Measurements from ENCODE around the gene CPAMD8.
"Not testable (repeated sequence)": the region's sequence is repeated elsewhere in the genome, so short reads cannot be mapped to it uniquely, and the experiment has no call there.

Gene CPAMD8

DNA sequence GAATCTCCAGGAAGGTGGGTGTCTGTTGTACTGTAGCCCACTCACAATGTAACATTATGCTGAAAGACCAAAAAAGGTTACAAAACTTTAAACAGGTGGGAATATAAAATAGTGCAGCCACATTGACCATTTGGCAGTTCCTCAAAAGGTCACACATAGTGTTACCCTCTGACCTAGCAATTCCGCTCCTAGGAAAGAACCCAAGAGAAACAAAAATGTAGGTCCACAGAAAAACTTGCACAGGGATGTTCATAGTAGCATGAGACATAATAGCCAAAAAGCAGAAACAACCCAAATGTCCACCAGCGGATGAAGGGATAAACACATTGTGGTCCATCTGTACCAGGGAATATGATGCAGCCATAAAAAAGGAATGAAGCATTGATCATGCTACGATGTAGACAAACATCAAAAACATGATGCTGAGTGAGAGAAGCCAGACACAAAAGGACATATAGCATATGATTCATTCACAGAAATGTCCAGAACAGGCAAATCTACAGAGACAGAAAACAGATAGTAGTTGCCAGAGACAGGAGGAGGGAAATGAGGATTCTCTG, 27.9 kb downstream of the CPAMD8 start:
- Mint-ChIP-seq H3K27ac (no peak overlapping the region), H3K9me3 (peaks cover 7% of the 10 kb centered on the region), H3K4me3 (no peak overlapping the region), H3K27me3 (no peaks in the 10 kb centered on the region), H3K4me1 (peaks cover 17% of the 10 kb centered on the region), H3K36me3 (ENCODE audit: low read depth) (no peaks in the 10 kb centered on the region)
- no peak for ATAC-seq
- no peak for DNase-seq

DNA sequence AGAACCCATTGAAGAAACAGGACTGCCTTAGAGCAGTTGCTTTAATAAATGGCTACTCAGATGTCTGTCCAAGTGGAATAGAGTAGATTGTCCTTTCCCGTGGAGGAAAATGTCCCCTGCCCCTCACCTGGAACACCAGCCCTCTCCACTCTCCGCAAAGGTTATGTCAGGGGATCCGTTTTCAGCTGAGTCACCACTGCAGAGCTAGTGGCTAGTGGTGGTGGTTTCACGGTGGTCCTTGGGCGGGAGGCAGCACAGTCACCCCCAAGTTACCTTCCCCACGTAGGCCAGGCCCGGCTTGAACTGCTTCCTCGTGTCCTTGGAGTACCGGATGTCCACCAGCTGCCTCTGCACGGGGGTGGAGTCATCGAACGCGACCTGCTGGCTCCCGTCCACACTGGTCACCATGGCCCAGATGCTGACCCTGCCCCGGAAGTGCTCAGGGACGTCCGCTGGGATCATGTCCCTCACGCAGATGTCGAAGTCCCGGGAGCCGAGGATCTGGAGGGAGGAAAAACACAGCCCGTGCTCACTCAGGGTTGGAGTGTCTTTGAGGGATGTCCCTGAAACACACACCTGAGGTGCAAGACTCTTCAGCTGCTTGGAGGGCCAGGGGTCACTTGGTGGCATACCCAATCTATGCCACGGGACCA, 29.6 kb downstream of the CPAMD8 start:
- not testable (repeated sequence) for DNase-seq; ATAC-seq; H3K27me3 Mint-ChIP-seq; H3K9me3 Mint-ChIP-seq; H3K36me3 Mint-ChIP-seq (ENCODE audit: low read depth); H3K27ac Mint-ChIP-seq; H3K4me3 Mint-ChIP-seq
- H3K4me1 Mint-ChIP-seq: peaks cover 11% of the 10 kb centered on the region

DNA sequence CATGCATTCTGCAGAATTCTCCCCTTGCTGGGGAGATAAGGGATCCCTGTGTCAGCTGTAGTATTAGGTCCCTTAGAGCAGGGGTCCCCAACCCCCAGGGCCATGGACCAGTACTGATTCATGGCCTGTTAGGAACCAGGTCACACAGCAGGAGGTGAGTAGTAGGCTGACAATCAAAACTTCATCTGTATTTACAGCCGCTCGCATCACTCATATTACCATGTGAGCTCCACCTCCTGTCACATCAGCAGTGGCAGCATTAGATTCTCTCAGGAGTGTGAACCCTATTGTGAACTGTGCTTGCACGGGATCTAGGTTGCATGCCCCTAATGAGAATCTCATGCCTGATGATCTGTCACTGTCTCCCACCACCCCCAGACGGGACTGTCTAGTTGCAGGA, 37.9 kb downstream of the CPAMD8 start:
- peaks cover 6% of the 10 kb centered on the region for H3K36me3 Mint-ChIP-seq (ENCODE audit: low read depth)
- no peak overlapping the region for H3K4me3 Mint-ChIP-seq
- H3K27me3 Mint-ChIP-seq: no peaks in the 10 kb centered on the region
- ATAC-seq: no peak
- peaks cover 9% of the 10 kb centered on the region for H3K9me3 Mint-ChIP-seq
- H3K27ac Mint-ChIP-seq: no peak overlapping the region
- no peak for DNase-seq
- H3K4me1 Mint-ChIP-seq: no peaks in the 10 kb centered on the region

DNA sequence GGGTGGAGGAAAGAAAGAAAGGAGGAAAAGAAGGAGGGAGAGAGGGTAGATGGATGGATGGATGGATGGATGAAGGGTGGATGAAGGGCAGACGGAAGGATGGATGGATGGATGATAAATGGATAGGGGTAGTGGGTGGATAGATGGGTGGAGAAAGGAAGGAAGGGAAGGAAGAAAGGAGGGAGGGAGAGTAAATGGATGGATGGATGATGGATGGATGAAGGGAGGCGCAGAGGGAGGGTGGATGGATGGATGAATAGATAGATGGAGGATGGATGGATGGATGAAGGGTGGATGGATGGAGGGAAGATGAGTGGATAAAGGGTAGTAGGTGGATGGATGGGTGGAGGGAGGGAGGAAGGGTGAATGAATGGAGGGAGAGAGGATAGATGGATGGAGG, 41.2 kb downstream of the CPAMD8 start:
- Mint-ChIP-seq H3K9me3 (peaks cover 10% of the 10 kb centered on the region), H3K27me3 (no peaks in the 10 kb centered on the region), H3K4me1 (no peaks in the 10 kb centered on the region), H3K27ac (no peak overlapping the region), H3K4me3 (no peak overlapping the region), H3K36me3 (ENCODE audit: low read depth) (peaks cover 8% of the 10 kb centered on the region)
- ATAC-seq (no peak), DNase-seq (no peak)

DNA sequence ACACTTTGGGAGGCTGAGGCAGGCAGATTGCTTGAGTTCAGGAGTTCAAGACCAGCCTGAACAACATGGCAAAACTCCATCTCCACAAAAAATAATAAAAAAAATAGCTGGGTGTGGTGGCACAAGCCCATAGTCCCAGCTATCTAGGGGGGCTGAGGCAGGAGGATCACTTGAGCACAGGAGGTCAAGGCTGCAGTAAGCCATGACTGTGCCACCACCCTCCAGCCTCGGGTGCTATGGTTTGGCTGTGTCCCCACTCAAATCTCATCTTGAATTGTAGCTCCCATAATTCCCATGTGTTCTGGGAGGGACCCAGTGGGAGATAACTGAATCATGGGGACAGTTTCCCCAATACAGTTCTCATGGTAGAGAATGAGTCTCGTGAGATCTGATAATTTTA, 44.0 kb downstream of the CPAMD8 start:
- DNase-seq; H3K4me1 Mint-ChIP-seq; H3K27ac Mint-ChIP-seq; ATAC-seq; H3K4me3 Mint-ChIP-seq; H3K36me3 Mint-ChIP-seq (ENCODE audit: low read depth); H3K27me3 Mint-ChIP-seq: not testable (repeated sequence)
- peaks cover 20% of the 10 kb centered on the region for H3K9me3 Mint-ChIP-seq

DNA sequence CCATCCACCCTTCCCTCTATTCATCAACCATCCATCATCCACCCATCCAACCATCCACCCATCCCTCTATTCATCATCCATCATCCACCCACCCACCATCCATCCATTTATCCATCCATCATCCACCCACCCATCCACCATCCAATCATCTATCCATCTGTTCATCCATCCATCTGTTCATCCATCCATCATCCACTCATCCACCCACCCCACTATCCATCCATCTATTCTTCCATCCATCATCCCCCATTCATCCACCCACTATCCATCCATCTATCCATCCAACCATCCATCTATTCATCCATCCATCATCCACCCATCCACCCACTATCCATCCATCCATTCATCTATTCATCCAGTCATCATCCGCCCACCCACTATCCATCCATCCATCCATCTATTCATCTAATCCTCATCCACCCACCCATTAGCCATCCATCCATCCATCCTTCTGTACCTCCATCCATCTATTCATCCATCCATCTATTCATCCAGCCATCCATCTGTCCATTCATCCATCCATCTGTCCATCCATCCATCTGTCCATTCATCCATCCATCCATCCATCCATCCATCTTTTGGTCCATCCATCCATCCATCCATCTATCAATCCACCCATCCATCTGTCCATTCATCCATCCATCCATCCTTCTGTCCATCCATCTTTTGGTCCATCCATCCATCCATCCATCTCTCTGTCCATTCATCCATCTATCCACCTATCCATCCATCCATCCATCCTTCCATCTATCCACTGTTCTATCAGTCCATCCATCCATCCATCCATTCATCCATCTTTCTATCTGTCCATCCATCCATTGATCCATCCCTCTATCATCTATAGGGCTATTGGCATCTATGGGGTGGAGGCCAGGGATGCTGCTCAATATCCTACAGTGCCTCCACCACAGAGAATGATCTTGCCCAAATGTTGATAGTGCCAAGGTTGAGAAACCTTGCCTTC, 47.5 kb downstream of the CPAMD8 start:
- DNase-seq (no peak), ATAC-seq (no peak)
- Mint-ChIP-seq H3K27me3 (no peaks in the 10 kb centered on the region), H3K4me1 (no peaks in the 10 kb centered on the region), H3K36me3 (ENCODE audit: low read depth) (peaks cover 5% of the 10 kb centered on the region), H3K27ac (peak overlapping the region; percentile 7), H3K9me3 (peaks cover 16% of the 10 kb centered on the region), H3K4me3 (no peak overlapping the region)

DNA sequence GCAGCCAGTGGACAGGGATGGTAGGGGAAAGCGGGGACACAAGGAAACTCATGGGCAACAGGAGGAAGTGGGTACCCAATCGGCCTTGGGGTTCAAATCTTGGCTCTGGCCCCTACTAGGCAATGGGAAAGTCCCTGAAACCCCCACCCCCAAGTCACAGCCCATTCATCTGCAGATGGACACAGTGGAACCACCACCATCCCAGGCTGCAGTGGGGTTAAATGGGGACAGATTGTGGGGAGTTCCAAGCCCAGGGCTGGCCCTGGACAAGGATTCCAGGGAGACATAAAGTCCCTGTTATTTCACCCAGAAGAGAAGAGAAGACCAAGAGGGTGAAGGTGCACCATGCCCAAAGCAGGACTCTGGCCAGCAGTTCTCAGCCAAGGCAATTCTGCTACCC, 48.5 kb downstream of the CPAMD8 start:
- Mint-ChIP-seq H3K27ac (no peak overlapping the region), H3K36me3 (ENCODE audit: low read depth) (no peaks in the 10 kb centered on the region), H3K27me3 (no peaks in the 10 kb centered on the region), H3K4me3 (no peak overlapping the region), H3K4me1 (no peaks in the 10 kb centered on the region), H3K9me3 (peaks cover 10% of the 10 kb centered on the region)
- ATAC-seq: no peak
- no peak for DNase-seq

DNA sequence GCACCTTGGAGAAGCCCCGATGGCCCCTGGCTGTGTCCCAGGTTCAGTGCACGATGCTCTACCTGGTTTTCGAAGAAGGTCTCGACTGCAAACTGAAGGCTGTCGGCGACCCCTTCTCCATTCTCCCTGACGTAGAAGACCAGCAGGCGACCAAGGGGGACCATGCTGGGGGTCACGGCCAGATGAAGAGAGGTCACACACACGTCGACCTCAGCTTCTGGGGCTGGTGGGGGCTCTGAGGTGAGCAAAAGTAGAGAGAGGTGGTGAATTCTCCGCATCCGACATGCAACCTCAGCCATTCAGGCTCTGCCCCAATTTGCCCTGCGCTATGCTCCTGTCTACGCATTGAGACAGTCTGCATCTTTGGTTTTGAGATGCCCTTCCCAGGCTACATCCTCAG, 49.3 kb downstream of the CPAMD8 start:
- Mint-ChIP-seq H3K27me3 (no peaks in the 10 kb centered on the region), H3K4me3 (no peak overlapping the region), H3K36me3 (ENCODE audit: low read depth) (no peaks in the 10 kb centered on the region), H3K9me3 (peaks cover 10% of the 10 kb centered on the region), H3K4me1 (no peaks in the 10 kb centered on the region), H3K27ac (no peak overlapping the region)
- ATAC-seq (no peak), DNase-seq (no peak)

DNA sequence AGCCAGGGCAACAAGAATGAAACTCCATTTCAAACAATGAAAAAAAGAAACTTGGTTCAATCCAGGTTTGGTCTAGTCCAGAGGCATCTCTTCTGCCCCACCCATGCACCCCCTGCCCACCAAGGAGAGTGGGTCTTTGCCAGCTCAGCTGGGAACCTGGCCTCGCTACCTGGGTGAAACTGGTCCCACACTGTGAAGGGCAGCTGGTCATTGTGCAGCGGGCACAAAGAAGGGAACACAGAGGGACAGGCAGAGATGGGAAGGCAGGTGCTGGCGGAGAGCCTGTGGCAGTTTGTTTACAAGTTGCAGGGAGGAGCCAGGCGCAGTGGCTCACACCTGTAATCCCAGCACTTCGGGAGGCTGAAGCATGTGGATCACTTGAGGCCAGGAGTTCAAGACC, 50.2 kb downstream of the CPAMD8 start:
- Mint-ChIP-seq H3K27ac (no peak overlapping the region), H3K36me3 (ENCODE audit: low read depth) (no peaks in the 10 kb centered on the region), H3K4me3 (no peak overlapping the region), H3K9me3 (peaks cover 10% of the 10 kb centered on the region), H3K27me3 (no peaks in the 10 kb centered on the region), H3K4me1 (no peaks in the 10 kb centered on the region)
- no peak for ATAC-seq
- no peak for DNase-seq

DNA sequence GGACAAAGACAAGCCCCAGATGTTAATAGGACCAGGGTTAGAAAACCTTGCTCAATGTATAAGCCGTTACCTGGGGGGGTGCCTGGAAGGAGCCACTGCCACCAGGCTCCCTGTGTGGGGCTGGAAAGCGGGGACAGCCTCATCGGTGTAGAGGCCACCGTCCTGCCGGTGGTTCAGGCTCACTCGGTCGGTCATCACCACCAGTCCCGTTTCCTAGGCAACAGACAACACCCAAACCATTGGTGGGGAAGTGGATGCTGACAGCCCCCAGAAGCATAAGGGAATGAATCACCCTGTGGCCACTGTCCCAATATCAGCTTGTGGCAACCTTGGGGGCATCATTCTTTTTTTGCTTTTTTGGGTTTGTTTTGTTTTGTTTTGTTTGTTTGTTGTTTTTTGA, 55.8 kb downstream of the CPAMD8 start:
- no peak overlapping the region for H3K27ac Mint-ChIP-seq
- peaks cover 9% of the 10 kb centered on the region for H3K9me3 Mint-ChIP-seq
- H3K27me3 Mint-ChIP-seq: no peaks in the 10 kb centered on the region
- no peak for ATAC-seq
- no peak for DNase-seq
- no peaks in the 10 kb centered on the region for H3K4me1 Mint-ChIP-seq
- H3K4me3 Mint-ChIP-seq: no peak overlapping the region
- peaks cover 2% of the 10 kb centered on the region for H3K36me3 Mint-ChIP-seq (ENCODE audit: low read depth)

DNA sequence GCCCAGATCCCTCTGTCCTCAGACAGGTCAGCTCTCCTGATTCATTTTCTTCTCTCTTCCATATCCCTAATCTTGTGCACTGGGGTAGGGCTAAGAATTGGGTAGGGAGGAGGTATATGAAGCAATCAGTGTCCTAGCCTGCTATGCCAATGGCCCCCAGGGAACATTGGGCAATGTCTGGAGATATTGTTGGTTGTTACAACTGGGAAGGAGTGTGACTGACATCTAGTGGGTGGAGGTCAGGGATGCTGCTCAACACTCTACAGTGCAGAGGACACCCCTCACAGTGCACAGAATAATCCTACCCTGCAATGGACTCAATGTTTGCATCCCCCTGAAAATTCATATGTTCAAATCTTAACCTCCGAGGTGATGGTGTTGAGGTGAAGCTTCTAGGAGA, 57.5 kb downstream of the CPAMD8 start:
- ATAC-seq: no peak

DNA sequence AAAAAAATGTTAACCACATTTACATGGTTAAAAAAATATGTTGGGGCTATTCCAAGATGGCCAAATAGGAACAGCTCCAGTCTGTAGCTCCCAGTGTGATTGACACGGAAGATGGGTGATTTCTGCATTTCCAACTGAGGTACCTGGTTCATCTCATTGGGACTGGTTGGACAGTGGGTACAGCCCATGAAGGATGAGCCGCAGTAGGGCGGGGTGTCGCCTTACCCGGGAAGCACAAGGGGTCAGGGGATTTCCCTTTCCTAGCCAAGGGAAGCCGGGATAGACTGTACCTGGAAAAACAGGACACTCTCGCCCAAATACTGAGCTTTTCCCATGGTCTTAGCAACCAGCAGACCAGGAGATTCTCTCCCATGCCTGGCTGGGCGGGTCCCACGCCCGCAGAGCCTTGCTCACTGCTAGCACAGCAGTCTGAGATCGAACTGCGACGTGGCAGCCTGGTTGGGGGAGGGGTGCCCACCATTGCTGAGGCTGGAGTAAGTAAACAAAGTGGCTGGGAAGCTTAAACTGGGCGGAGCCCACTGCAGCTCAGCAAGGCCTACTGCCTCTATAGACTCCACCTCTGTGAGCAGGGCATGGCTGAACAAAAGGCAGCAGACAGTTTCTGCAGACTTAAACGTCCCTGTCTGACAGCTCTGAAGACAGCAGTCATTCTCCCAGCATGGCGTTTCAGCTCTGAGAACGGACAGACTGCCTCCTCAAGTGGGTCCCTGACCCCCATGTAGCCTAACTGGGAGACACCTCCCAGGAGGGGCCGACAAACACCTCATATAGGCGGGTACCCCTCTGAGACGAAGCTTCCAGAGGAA, 65.4 kb downstream of the CPAMD8 start:
- not testable (repeated sequence) for H3K9me3 Mint-ChIP-seq; H3K4me3 Mint-ChIP-seq; ATAC-seq; H3K4me1 Mint-ChIP-seq; H3K27me3 Mint-ChIP-seq; DNase-seq; H3K36me3 Mint-ChIP-seq (ENCODE audit: low read depth); H3K27ac Mint-ChIP-seq

More for the DNA sequence above, 57.5 kb downstream of the CPAMD8 start:
- peaks cover 9% of the 10 kb centered on the region for H3K9me3 Mint-ChIP-seq
- peaks cover 4% of the 10 kb centered on the region for H3K27me3 Mint-ChIP-seq
- no peak for DNase-seq
- no peak overlapping the region for H3K27ac Mint-ChIP-seq
- H3K4me3 Mint-ChIP-seq: no peak overlapping the region
- H3K4me1 Mint-ChIP-seq: no peaks in the 10 kb centered on the region
- H3K36me3 Mint-ChIP-seq (ENCODE audit: low read depth): peaks cover 2% of the 10 kb centered on the region

DNA sequence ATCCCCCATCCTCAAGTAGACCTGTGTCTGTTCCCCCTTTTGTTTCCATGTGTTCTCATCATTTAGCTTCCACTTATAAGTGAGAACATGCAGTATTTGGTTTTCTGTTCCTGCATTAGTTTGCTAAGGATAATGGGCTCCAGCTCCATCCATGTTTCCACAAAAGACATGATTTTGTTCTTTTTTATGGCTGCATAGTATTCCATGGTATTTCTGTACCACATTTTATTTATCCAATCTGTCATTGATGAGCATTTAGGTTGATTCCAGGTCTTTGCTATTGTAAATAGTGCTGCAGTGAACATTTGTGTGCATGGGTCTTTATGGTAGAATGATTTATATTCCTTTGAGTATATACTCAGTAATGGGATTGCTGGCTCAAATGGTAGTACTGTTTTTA, 68.3 kb downstream of the CPAMD8 start:
- not testable (repeated sequence) for DNase-seq; H3K27ac Mint-ChIP-seq; H3K4me1 Mint-ChIP-seq; H3K4me3 Mint-ChIP-seq; ATAC-seq; H3K9me3 Mint-ChIP-seq; H3K27me3 Mint-ChIP-seq; H3K36me3 Mint-ChIP-seq (ENCODE audit: low read depth)

DNA sequence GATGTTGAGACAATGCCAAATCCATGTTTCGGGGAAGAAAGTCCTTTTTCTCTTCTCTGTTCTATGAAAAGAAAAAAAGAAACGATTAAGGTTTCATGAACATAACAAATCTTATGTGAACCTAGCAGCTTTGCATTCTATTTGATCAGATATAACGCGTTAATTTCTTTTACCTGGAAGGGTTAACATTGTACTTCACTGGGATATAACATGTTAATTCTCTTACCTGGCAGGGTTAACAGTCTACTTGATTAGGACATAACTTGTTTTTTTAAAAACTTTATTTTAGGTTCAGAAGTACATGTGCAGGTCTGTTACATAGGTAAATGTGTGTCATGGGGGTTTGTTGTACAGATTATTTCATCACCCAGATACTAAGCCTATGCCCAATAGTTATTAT, 68.8 kb downstream of the CPAMD8 start:
- DNase-seq (no peak), ATAC-seq (no peak)
- Mint-ChIP-seq H3K4me3 (no peak overlapping the region), H3K27me3 (peaks cover 8% of the 10 kb centered on the region), H3K4me1 (peaks cover 3% of the 10 kb centered on the region), H3K36me3 (ENCODE audit: low read depth) (no peaks in the 10 kb centered on the region), H3K9me3 (no peaks in the 10 kb centered on the region), H3K27ac (no peak overlapping the region)

All from activated naive CD8-positive, alpha-beta T cell treated with anti-CD3 and anti-CD28 coated beads, Interleukin-2, amount 50 U/mL, for 24 hours (primary cell).